HG03039 (cell line): ENCODE results near the gene DIP2C.
"Not testable (repeated sequence)": the region's sequence is repeated elsewhere in the genome, so short reads cannot be mapped to it uniquely, and the experiment has no call there.

Experiments used
- ATAC-seq: cut with Tn5 transposase; IDR thresholded peaks from one replicate; pipeline ENCODE4 v1.9.1; 2021; ENCODE audit warnings: mild to moderate bottlenecking, moderate library complexity; ENCODE audit not compliant: unreplicated experiment

Gene DIP2C

DNA sequence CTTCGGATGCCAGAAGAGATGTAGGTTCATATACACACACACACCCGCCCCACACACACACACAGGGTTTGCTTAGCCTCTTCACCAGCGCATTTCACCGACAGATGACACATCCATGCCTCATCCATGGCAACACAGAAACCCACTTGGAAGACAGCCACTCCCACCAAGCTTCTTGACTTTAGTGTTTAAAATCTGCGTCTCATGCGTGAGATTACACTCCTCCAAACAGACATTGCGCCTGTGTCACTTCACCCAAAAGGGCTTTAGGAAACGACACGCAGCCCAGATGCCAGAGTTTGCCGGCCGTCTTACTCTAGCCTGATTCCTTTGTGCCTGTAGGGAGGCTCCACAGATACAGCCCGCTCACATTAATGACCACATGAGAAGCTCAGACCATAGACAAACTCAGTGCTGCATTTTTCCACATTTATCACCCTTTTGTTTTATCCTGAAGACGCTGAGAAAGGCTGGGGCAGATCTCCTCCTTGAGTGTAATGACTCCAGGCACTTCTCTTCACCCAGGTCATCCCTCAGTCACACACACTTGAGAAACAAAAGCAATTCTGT, 73.8 kb downstream of the DIP2C start:
- ATAC-seq, result no peak

GRCh38 chr10:614790-615582, 74.5 kb downstream of the DIP2C start:
- ATAC-seq, result no peak

DNA sequence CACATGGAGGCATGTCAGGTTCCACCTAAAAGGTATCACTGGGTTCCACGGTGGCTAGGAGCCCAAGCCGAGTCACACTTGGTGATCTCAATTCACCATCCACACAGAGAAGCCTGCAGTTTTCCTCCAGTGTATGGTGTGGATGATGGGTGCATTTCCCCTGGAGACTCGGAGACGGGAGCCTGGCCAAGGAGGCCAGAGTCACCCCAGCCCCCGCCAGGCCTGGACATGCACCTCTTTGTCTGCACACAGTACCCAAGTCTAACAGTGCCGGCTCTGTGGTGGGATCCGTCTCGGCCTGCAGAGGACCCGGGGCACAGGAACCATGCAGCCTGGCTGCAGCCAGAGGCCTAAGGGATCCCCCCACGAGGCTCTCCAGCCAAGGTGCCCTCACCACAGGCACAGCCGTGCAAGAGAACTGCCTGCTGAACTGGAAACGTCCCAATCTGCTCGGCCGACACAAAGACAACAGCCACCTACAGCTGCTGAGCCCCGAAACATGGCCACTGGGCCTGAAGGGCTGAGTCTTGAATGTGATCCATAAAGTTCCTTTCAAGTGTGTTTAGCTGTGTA, 75.2 kb downstream of the DIP2C start:
- ATAC-seq, result no peak

DNA sequence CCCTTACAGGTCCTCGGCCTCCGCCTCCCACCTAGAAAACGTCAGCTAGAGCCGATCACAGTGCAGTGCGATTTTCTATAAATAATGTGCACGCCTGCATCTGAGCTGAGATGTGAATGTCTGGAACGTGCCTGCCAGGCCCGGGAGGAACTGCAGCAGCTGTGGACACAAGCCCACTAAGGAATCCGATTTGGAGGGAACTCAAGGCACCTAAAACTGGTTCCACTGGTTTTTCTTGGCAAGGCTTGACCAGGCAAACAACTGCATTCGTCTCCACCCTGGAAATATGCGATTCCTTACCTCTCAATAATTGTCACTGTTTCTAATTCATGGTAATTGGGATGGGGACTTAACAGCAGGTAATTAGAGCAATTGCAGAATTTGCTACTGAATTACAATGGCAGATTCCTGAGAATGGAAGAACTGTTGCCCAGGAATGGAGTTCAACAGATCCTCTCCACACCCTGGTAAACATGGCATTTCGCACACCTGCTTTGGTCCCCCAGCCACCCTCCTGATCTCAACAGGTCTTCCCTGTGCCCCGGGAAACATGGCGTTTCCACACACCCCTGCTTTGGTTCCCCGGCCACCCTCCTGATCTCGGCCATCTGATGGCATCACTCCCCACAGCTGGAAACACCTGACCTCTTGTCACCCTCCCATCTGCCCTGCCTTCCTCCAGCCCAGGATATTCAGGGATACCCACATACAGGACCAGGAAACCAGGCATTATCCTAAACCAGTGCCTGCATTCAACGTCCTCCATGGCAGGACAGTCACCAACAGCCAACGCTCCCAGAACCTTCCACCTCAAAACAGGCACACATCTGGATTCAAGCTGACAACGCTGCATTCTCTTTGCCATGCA, 76.0 kb downstream of the DIP2C start:
- ATAC-seq, result no peak

DNA sequence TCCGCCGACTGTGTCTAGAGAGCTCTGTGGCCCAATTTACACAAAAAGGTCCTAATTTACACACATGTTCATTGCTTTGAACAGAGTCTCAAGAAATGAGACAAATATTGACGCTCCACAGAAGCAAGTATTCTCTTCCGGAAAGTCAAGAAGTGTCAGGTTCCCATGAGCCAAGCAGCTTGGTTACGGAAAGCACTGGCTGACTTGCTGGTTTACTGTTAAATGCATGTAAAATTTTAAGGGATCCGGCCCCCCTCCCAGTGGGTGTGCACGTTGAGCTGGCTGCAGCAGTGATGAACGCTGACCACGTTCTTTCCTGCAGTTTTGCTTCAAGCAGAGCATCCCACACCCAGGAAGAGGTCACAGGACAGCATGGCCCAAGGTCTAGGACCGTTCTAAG, 76.8 kb downstream of the DIP2C start:
- no peak for ATAC-seq

DNA sequence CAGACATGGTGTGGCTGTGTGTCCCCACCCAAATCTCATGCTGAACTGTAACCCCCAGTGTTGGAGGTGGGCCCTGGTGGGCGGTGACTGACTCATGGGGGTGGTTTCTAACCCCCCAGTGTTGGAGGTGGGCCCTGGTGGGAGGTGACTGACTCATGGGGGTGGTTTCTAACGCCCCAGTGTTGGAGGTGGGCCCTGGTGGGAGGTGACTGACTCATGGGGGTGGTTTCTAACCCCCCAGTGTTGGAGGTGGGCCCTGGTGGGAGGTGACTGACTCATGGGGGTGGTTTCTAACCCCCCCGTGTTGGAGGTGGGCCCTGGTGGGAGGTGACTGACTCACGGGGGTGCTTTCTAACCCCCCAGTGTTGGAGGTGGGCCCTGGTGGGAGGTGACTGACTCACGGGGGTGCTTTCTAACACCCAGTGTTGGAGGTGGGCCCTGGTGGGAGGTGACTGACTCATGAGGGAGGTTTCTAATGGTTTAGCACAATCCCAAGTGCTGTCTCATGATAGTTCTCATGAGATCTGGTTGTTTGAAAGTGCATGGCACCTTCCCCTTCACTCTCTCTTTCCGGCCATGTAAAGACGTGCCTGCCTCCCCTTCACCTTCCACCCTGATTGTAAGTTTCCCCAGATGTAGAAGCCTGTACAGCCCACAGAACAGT, 78.7 kb downstream of the DIP2C start:
- not testable (repeated sequence) for ATAC-seq

DNA sequence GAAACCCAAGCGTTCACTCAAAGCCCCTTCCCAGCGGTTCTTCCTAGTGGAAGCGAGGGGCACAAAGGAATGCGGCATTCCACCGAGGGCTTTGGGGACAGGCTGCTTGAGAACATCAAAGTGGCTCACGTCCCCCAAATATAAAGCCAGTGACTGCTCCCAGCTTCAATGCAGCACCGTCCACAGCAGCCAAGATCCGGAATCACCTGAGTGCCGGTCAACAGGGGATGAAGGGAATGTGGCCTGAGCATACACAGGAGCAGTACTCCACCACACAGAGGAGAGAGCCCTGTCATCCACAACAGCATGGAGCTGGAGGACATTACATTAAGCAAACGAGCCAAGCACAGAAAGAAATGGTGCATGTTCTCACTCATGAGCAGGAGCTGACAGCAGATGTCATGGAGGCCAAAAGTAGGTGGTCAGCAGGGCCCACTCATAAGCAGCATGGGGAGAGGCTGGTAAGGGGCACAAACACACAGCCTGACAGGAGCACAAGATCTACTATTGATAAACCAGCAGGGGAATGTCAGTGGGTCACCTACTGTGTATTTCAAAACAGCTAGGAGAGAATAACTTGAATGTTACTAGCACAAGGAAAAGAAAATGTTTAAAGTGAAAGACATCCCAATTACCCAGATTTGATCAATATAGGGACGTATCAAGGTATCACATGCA, 79.5 kb downstream of the DIP2C start:
- ATAC-seq, result no peak

- no peak for ATAC-seq
Measured at GRCh38 chr10:609262-609658, 80.2 kb downstream of the DIP2C start.

- ATAC-seq, result no peak
Measured at GRCh38 chr10:608331-609261, 80.9 kb downstream of the DIP2C start.

- no peak for ATAC-seq
Measured at GRCh38 chr10:607545-608185, 81.8 kb downstream of the DIP2C start.

GRCh38 chr10:606762-607544, 82.5 kb downstream of the DIP2C start:
- ATAC-seq, result no peak

GRCh38 chr10:605632-606325, 83.7 kb downstream of the DIP2C start:
- no peak for ATAC-seq

- no peak for ATAC-seq
Measured at GRCh38 chr10:604716-605631, 84.5 kb downstream of the DIP2C start.

DNA sequence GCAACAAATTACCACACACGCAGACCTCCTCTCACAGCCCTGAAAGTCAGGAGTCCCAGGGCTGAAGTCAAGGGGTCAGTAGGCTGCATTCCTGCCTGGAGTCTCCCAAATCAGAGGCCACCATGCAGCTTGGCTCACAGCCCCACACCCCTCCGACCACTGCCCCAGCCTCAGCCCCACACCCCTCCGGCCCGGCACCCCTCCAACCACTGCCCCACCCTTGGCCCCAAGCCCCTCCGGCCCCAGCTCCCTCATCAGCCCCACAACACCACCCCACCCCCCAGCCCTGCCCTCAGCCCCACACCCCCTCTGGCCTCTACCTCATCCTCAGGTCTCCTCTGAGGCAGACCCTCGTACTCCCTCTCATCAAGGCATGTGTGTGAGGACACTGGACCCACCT, 85.7 kb downstream of the DIP2C start:
- no peak for ATAC-seq

DNA sequence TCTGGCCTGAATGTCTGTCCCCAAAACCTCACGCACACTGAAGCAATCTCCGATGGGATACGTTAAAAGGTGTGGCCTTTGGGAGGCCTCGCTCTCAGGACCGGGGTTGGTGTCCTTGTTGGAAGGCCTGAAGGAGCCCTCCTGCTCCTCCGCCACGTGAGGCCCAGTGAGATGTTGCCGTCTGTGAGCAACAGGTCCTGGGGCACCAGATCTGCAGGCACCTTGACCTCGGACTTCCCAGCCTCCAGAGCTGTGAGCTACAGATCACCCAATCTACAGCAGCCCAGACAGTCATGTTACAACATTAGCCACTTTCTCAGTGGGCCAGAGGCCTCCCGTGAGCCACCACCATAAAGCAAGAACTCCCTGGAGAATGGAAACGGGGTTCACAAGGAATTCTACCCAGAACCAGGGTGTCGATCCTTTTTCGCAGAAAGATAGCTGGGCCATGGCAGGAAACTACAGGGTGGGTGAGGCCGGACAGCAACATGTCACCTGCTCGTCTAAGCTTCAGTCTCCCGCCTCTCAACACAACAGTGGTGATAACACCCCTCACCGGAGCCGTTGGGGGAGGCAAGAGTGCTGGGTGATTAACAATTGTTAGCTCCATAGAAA, 87.0 kb downstream of the DIP2C start:
- ATAC-seq, result no peak

DNA sequence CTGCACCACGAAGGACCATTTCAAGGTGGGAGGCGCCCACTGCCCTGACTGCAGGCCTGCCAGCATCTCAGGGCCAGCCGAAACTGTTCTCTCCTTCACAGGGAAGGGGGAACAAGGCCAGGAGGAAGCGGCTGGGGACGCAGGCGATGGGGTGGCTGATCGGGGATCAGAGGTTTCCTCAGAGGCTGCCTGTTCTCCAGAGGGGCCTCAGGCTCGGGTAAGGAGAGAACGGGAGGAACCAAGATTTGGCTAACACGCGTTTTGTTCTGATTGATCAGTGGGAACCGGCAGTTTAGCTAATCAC, 87.9 kb downstream of the DIP2C start:
- no peak for ATAC-seq
